A549 (cell line): Measurements from ENCODE around the gene RPS6KA4. TPM values are rescaled to one million over a fixed set of nuclear protein-coding genes. Genes with fewer than 3 reads are reported as not detected.

Experiments used
- ATAC-seq, 2 experiments: fragments of 200-7000 bp in 1 of 2; fragments of >200 bp in 1 of 2; cut with Nextera tagmentation in 1 of 2; cut with Tn5 transposase in 1 of 2; 3 replicates each; pipeline versions ENCODE4 v1.8.0 to v1.9.1; 2018 to 2020; ENCODE audit warnings: mild to moderate bottlenecking in 1 of 2, moderate library complexity in 1 of 2
- CTCF ChIA-PET: fragments of 300-600 bp; sonication (Branson Sonifier 250); formaldehyde crosslinking; extraction: SDS; loops from one replicate; lab custom pipeline; 2021; ENCODE audit warnings: antibody characterized with exemption, inconsistent platforms; lab: Yijun Ruan, JAX
- POLR2A ChIA-PET: fragments of 350-600 bp; formaldehyde crosslinking; extraction: SDS; loops from one replicate; lab custom pipeline; 2021; ENCODE audit warnings: antibody characterized with exemption, inconsistent platforms; lab: Yijun Ruan, JAX
- DNase-seq, 2 experiments: peaks; one replicate each; pipeline versions ENCODE4 v3.0.0 to v3.0.0-alpha.2; 2011 to 2016; ENCODE audit warnings: low read depth in 1 of 2, low spot score in 1 of 2
- FAIRE-seq: peaks from 2 replicates; lab custom pipeline; 2011; peaks lifted over from hg19 to GRCh38; lab: Jason Lieb, UNC
- H3K27ac ChIP-seq, 2 experiments: fragments of >200 bp; sonication (Bioruptor Twin); formaldehyde crosslinking; 3 replicates each; pipeline ENCODE4 v1.5.1; 2016 to 2017
- H3K4me1 ChIP-seq: fragments of >200 bp; sonication (Bioruptor Twin); formaldehyde crosslinking; 3 replicates; pipeline ENCODE4 v1.6.1; 2016
- H3K4me2 ChIP-seq: fragments of >200 bp; sonication (Bioruptor Twin); formaldehyde crosslinking; 3 replicates; pipeline ENCODE4 v1.6.1; 2016
- H3K4me3 ChIP-seq: fragments of >200 bp; sonication (Bioruptor Twin); formaldehyde crosslinking; 3 replicates; pipeline ENCODE4 v1.5.1; 2016
- H3K9me3 ChIP-seq: fragments of >200 bp; sonication (Bioruptor Twin); formaldehyde crosslinking; 3 replicates; pipeline ENCODE4 v1.6.1; 2016
- CBX2 ChIP-seq: fragments of 200-600 bp; sonication (generic); IDR thresholded peaks from 2 replicates; pipeline ENCODE4 v1.6.1; 2016; ENCODE audit warnings: low read depth, mild to moderate bottlenecking, borderline replicate concordance
- CBX8 ChIP-seq: fragments of 200-600 bp; sonication (generic); IDR thresholded peaks from 2 replicates; pipeline ENCODE4 v1.6.1; 2016
- CTCF ChIP-seq: fragments of >200 bp; sonication (Bioruptor Twin); formaldehyde crosslinking; IDR thresholded peaks from 3 replicates; pipeline ENCODE4 v1.5.1; 2016
- EHF ChIP-seq: fragments of 250-450 bp; sonication (Bioruptor Pico); IDR thresholded peaks from 2 replicates; pipeline ENCODE4 v1.5.0; 2020; ENCODE audit warnings: mild to moderate bottlenecking
- EHMT2 ChIP-seq: fragments of 200-600 bp; sonication (generic); IDR thresholded peaks from 2 replicates; pipeline ENCODE4 v1.6.1; 2016; ENCODE audit warnings: antibody characterized with exemption, low read depth, mild to moderate bottlenecking, moderate library complexity
- EP300 ChIP-seq, 2 experiments: fragments of >200 bp; sonication (Bioruptor Twin); formaldehyde crosslinking; IDR thresholded peaks; 2 replicates in 1 of 2; 3 replicates in 1 of 2; pipeline ENCODE4 v1.6.1; 2016 to 2017
- FOXS1 ChIP-seq: fragments of 250-450 bp; sonication (Bioruptor Pico); IDR thresholded peaks from 2 replicates; pipeline ENCODE4 v1.5.0; 2020; ENCODE audit warnings: mild to moderate bottlenecking, moderate library complexity
- HEYL ChIP-seq: fragments of 250-450 bp; sonication (Bioruptor Pico); IDR thresholded peaks from 2 replicates; pipeline ENCODE4 v1.8.0; 2021; ENCODE audit warnings: mild to moderate bottlenecking, moderate library complexity
- HOXB5 ChIP-seq: fragments of 250-450 bp; sonication (Bioruptor Pico); IDR thresholded peaks from 2 replicates; pipeline ENCODE4 v1.5.0; 2020; ENCODE audit warnings: mild to moderate bottlenecking, moderate library complexity
- KDM1A ChIP-seq: fragments of 200-600 bp; sonication (generic); IDR thresholded peaks from 2 replicates; pipeline ENCODE4 v1.6.1; 2016; ENCODE audit warnings: low read depth, mild to moderate bottlenecking
- NFE2L2 ChIP-seq: fragments of 150-350 bp; conservative IDR thresholded peaks from 2 replicates; pipeline ENCODE4 v1.6.1; 2014; ENCODE audit warnings: low read length
- PBX3 ChIP-seq: IDR thresholded peaks from 2 replicates; pipeline ENCODE4 v1.6.1; 2012
- PHF8 ChIP-seq: fragments of 200-600 bp; sonication (generic); IDR thresholded peaks from 2 replicates; pipeline ENCODE4 v1.6.1; 2016; ENCODE audit warnings: low read depth, mild to moderate bottlenecking, antibody characterized with exemption, moderate library complexity, borderline replicate concordance
- POLR2A ChIP-seq: IDR thresholded peaks from 2 replicates; pipeline ENCODE4 v1.6.1; 2012; ENCODE audit warnings: mild to moderate bottlenecking, low read length
- RCOR1 ChIP-seq: fragments of 150-350 bp; IDR thresholded peaks from 2 replicates; pipeline ENCODE4 v1.6.1; 2014; ENCODE audit warnings: antibody characterized with exemption, low read length, low read depth
- SMC3 ChIP-seq: fragments of >200 bp; sonication (Bioruptor Twin); formaldehyde crosslinking; IDR thresholded peaks from 3 replicates; pipeline ENCODE4 v1.6.1; 2018; ENCODE audit warnings: inconsistent platforms
- SREBF2 ChIP-seq: fragments of 450-650 bp; IDR thresholded peaks from 2 replicates; pipeline ENCODE4 v1.6.1; 2014; ENCODE audit warnings: mild to moderate bottlenecking, moderate library complexity
- TFCP2L1 ChIP-seq: fragments of 250-450 bp; sonication (Bioruptor Pico); IDR thresholded peaks from 2 replicates; pipeline ENCODE4 v1.5.0; 2021; ENCODE audit warnings: mild to moderate bottlenecking
- TP53 ChIP-seq: fragments of 250-450 bp; sonication (Bioruptor Pico); IDR thresholded peaks from 2 replicates; pipeline ENCODE4 v1.5.0; 2021; ENCODE audit warnings: mild to moderate bottlenecking, moderate library complexity
- ZNF302 ChIP-seq: fragments of 250-450 bp; sonication (Bioruptor Pico); IDR thresholded peaks from 2 replicates; pipeline ENCODE4 v1.9.0; 2021; ENCODE audit warnings: inconsistent platforms, mild to moderate bottlenecking, moderate library complexity
- WGBS: methylation state at CpG from one replicate; pipeline ENCODE4 v1.1.6; 2017; ENCODE audit errors: missing lambda C conversion rate; 5-methylcytosine and 5-hydroxymethylcytosine counted together
- polyA plus RNA-seq, 4 experiments: library from polyadenylated mRNA; depleted of rRNA in 3 of 4; stranded (reverse); fragments of >200 nt; fragmentation: RNase III in 1 of 4; extraction: RNeasy Plus Mini Kit Qiagen cat#74134 plus additional on column Dnase treatment in 1 of 4; gene quantifications; 2 replicates in 3 of 4; 3 replicates in 1 of 4; pipeline ENCODE4 v1.2.3, GENCODE V29; 2011 to 2017
- TF ChIP-seq, protein P1 (sequence below): IDR thresholded peaks from 2 replicates; pipeline ENCODE4 v1.6.1; 2012; ENCODE audit warnings: low read depth, borderline replicate concordance
- TF ChIP-seq, protein P2 (sequence below): fragments of 150-350 bp; IDR thresholded peaks from 2 replicates; pipeline ENCODE4 v1.6.1; 2014; ENCODE audit warnings: low read depth, mild to moderate bottlenecking, low read length

The RPS6KA4 gene
- polyA plus RNA-seq, 2 of the 4 experiments (the other 2 are of a cell fraction) = 21.4 to 35.9 TPM

- no peaks in the 10 kb centered on the region; the same call in 2 of the 3 replicates for H3K9me3 ChIP-seq
- no peak overlapping the region for H3K4me2 ChIP-seq
- no peak overlapping the region for H3K27ac ChIP-seq
- ChIA-PET CTCF (interaction anchor here (1.0 to 2.1 kb wide), 3 partner anchors 15 to 61 kb away, joined by 3 to 10 read pairs (median 9); no protein-coding TSS in a partner anchor), POLR2A (no interaction called here)
- ATAC-seq = no peak
- FAIRE-seq = no peak
- peaks cover 7% of the 10 kb centered on the region; the same call in 1 of the 3 replicates for H3K4me1 ChIP-seq
- no peak overlapping the region for H3K4me3 ChIP-seq
- TF ChIP-seq CBX8 (no peak), EHMT2 (no peak), PBX3 (no peak), FOXS1 (no peak), POLR2A (no peak), KDM1A (no peak), TFCP2L1 (CRISPR knock-in tag) (no peak), SREBF2 (no peak), CTCF (no peak), CBX2 (no peak), EHF (no peak), ZNF302 (no peak), TP53 (CRISPR knock-in tag) (no peak), EP300 (IDR thresholded peaks at IDR 0.05) (no peak)
- TF ChIP-seq, protein P1, sequence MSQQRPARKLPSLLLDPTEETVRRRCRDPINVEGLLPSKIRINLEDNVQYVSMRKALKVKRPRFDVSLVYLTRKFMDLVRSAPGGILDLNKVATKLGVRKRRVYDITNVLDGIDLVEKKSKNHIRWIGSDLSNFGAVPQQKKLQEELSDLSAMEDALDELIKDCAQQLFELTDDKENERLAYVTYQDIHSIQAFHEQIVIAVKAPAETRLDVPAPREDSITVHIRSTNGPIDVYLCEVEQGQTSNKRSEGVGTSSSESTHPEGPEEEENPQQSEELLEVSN = no peak
- TF ChIP-seq, protein P2, sequence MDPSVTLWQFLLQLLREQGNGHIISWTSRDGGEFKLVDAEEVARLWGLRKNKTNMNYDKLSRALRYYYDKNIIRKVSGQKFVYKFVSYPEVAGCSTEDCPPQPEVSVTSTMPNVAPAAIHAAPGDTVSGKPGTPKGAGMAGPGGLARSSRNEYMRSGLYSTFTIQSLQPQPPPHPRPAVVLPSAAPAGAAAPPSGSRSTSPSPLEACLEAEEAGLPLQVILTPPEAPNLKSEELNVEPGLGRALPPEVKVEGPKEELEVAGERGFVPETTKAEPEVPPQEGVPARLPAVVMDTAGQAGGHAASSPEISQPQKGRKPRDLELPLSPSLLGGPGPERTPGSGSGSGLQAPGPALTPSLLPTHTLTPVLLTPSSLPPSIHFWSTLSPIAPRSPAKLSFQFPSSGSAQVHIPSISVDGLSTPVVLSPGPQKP = no peak
- DNase-seq = no peak
These were observed 29.0 kb downstream of the RPS6KA4 start for GRCh38 chr11:64387916-64388315.

DNA sequence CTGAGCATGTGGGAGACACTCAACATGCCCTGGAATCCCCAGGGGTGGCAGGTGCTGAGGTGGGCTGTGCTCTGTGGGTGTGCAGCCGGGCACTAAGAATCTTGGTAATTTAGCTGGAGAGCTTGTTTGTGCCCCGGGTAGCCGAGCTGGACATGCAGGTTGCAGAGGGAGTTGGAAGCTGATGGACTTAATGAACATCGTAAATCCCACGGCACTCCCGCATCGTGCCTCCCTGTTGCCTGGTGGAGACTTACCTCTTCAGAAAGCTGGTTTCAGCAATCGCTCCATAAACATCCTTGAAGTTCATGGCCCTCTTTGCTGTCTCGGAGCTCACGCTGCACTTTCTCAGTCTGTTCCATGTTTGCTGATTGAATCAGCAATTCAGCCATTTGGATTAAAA is 29.9 kb downstream of the RPS6KA4 start:
- peaks cover 7% of the 10 kb centered on the region; the same call in 1 of the 3 replicates for H3K4me1 ChIP-seq
- DNase-seq (no peak), FAIRE-seq (no peak), ATAC-seq (no peak)
- H3K4me3 ChIP-seq = no peak overlapping the region
- TF ChIP-seq SMC3 (no peak), SREBF2 (no peak), HOXB5 (CRISPR knock-in tag) (no peak), PHF8 (no peak), NFE2L2 (no peak), HEYL (CRISPR knock-in tag) (no peak), RCOR1 (no peak)
- TF ChIP-seq, protein P1 = no peak
- H3K4me2 ChIP-seq = no peak overlapping the region
- H3K27ac ChIP-seq = no peak overlapping the region
- WGBS = 49% methylated on average over 10 of the region's 10 CpGs
- no peaks in the 10 kb centered on the region; the same call in 2 of the 3 replicates for H3K9me3 ChIP-seq
- CTCF ChIA-PET = interaction anchor here (1.8 to 2.1 kb wide), 2 partner anchors 18 to 61 kb away, joined by 6 to 10 read pairs; no protein-coding TSS in a partner anchor
- POLR2A ChIA-PET = no interaction called here
